Mammary epithelial cell (primary cell): ENCODE data around the gene ALOX5AP.

Experiments
- CTCF ChIP-seq, 2 donors: IDR thresholded peaks in 1 of 2; conservative IDR thresholded peaks in 1 of 2; 2 replicates each; pipeline ENCODE4 v1.5.1; 2011 to 2012; ENCODE audit warnings: inconsistent platforms in 2 of 2, low read length in 2 of 2, mild to moderate bottlenecking in 2 of 2, control low read depth in 1 of 2, low read depth in 1 of 2; ENCODE audit not compliant: insufficient read depth in 1 of 2; ENCODE audit errors: extremely low read depth in 1 of 2
- EZH2 ChIP-seq: IDR thresholded peaks from 2 replicates; pipeline ENCODE4 v1.6.1; 2012; ENCODE audit warnings: low read length, inconsistent platforms, borderline replicate concordance

GRCh38 chr13:30738526-30739236 is 3.3 kb downstream of the ALOX5AP start:
- TF ChIP-seq CTCF (conservative IDR thresholded peaks at IDR 0.05 in 1 of 2, IDR thresholded peaks at IDR 0.05 in 1 of 2; ENCODE audit: extremely low read depth in 1 of 2, insufficient read depth in 1 of 2, low read depth in 1 of 2, low read length in 2 of 2) (no peak), EZH2 (no peak)
